Measurements from ENCODE around the gene ATP2B2. TPM values are rescaled to one million over a fixed set of nuclear protein-coding genes. Genes with fewer than 3 reads are reported as not detected.
A peak's percentile ranks its signal among the peaks of the same experiment; 100 is the strongest.

The ATP2B2 gene
- total and polyA plus RNA-seq, 9 of the 15 experiments (the other 6 are each of a cell fraction or from before 2014, with no cell fraction given): 0.06 TPM; not detected in 8

DNA sequence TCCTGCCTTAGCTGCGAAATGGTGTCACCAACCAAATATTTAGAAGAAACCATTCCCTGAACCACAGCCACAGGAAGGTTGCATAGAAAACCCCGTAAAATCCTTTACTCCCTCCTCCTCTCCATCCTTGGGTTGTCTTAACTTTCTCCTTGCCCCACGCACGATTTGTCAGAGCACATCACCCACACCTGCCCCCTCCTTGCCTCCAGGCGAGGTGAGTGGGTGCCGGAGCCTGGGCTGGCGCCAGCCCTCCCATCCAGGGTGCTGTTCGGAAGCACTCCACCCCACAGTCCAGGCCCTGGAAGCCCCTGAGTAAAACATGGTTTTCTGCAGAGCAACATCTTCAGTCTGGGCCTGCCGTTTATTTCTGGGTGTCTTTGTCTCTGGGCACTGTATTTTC is 216.3 kb downstream of the ATP2B2 start:
- Histone ChIP-seq H3K9me1 (ENCODE audit: control insufficient read depth, insufficient read depth, low read length) (no peaks in the 10 kb centered on the region), H2AFZ (ENCODE audit: low read depth, low read length) (no peak overlapping the region), H3K4me1 (replicated peaks in 1 of 2; ENCODE audit: control insufficient read depth in 2 of 2, insufficient read depth in 2 of 2, low read length in 2 of 2) (peaks cover 7 to 21% of the 10 kb centered on the region in 2 experiments), H3K9me3 (replicated peaks; ENCODE audit: control insufficient read depth, insufficient read depth, low read depth, low read length) (no peaks in the 10 kb centered on the region), H3K36me3 (ENCODE audit: control insufficient read depth, insufficient read depth, low read length) (peaks cover 26% of the 10 kb centered on the region; the same call in 2 of the 3 replicates), H3K79me2 (ENCODE audit: control insufficient read depth, insufficient read depth, low read length) (no peaks in the 10 kb centered on the region), H4K20me1 (replicated peaks; ENCODE audit: control insufficient read depth, insufficient read depth, low read length) (no peaks in the 10 kb centered on the region), H3K4me3 (no peak overlapping the region), H3K9ac (ENCODE audit: insufficient read depth in 1 of 2, low read depth in 2 of 2, low read length in 2 of 2) (peak overlapping the region in 1 of 2 experiments; percentile 39; a peak in 1 of 4 replicates), H3K27me3 (ENCODE audit: control insufficient read depth in 2 of 2, insufficient read depth in 2 of 2, low read length in 2 of 2) (no peaks in the 10 kb centered on the region), H3K27ac (ENCODE audit: extremely low read depth, low read depth, low read length) (no peak overlapping the region), H3K4me2 (ENCODE audit: insufficient read depth, low read length) (no peak overlapping the region)
- intact Hi-C loops (cut with micrococcal nuclease) (no loop called here), in situ Hi-C loops (cut with MboI) (no loop called here)
- FAIRE-seq: no peak
- BruUV-seq (replicated peaks): no TSS peak
- CTCF ChIA-PET (ENCODE audit: low intra/inter-chr PET ratio): no interaction called here
- TF ChIP-seq PTBP1 (IDR thresholded peaks at IDR 0.05; ENCODE audit: low read depth, low read length): no peak
- no peak for TF ChIP-seq ZNF274 (IDR thresholded peaks at IDR 0.05; ENCODE audit: borderline replicate concordance, low read depth, low read length)
- TF ChIP-seq XRCC5 (IDR thresholded peaks at IDR 0.05; ENCODE audit: low read depth, low read length): no peak
- TF ChIP-seq, protein P1, sequence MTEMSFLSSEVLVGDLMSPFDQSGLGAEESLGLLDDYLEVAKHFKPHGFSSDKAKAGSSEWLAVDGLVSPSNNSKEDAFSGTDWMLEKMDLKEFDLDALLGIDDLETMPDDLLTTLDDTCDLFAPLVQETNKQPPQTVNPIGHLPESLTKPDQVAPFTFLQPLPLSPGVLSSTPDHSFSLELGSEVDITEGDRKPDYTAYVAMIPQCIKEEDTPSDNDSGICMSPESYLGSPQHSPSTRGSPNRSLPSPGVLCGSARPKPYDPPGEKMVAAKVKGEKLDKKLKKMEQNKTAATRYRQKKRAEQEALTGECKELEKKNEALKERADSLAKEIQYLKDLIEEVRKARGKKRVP (CRISPR knock-in tag; IDR thresholded peaks at IDR 0.05): no peak
- TF ChIP-seq, protein P2, sequence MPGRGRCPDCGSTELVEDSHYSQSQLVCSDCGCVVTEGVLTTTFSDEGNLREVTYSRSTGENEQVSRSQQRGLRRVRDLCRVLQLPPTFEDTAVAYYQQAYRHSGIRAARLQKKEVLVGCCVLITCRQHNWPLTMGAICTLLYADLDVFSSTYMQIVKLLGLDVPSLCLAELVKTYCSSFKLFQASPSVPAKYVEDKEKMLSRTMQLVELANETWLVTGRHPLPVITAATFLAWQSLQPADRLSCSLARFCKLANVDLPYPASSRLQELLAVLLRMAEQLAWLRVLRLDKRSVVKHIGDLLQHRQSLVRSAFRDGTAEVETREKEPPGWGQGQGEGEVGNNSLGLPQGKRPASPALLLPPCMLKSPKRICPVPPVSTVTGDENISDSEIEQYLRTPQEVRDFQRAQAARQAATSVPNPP (IDR thresholded peaks at IDR 0.05; ENCODE audit: borderline replicate concordance, insufficient read depth, insufficient read length): no peak
- no peak for ATAC-seq
- no peak for DNase-seq (ENCODE audit: extremely low read depth in 1 of 4, low spot score in 3 of 4)
- POLR2A ChIA-PET: interaction anchor here (1.6 to 5.3 kb wide), 3 partner anchors 9 to 32 kb away, joined by 5 to 49 read pairs (median 11); partner anchors contain the start of gene SEC13
- 84% methylated on average over 9 of the region's 9 CpGs for WGBS (ENCODE audit: insufficient coverage, low coverage, missing lambda C conversion rate)
